Peyer's patch (tissue), 4 donors: ENCODE results near the gene RHOB. TPM values are rescaled to one million over a fixed set of nuclear protein-coding genes. Genes with fewer than 3 reads are reported as not detected.
"Not testable (repeated sequence)": the region's sequence is repeated elsewhere in the genome, so short reads cannot be mapped to it uniquely, and the experiment has no call there.

Source experiments
- DNase-seq, 3 donors: peaks; one replicate each; pipeline ENCODE4 v3.0.0-alpha.2; 2017 to 2019
- H3K27ac ChIP-seq, 4 donors: fragments of 200-600 bp; sonication (generic); one replicate each; pipeline ENCODE4 v1.5.1; 2016 to 2019
- H3K27me3 ChIP-seq, 2 donors: fragments of 200-600 bp; sonication (generic); one replicate each; pipeline ENCODE4 v1.5.1; 2019
- H3K36me3 ChIP-seq, 3 donors: fragments of 200-600 bp; sonication (generic); one replicate each; pipeline ENCODE4 v1.5.1; 2016 to 2019
- H3K4me1 ChIP-seq, 4 donors: fragments of 200-600 bp; sonication (generic); one replicate each; pipeline ENCODE4 v1.5.1; 2016 to 2019
- H3K4me3 ChIP-seq, 4 donors: fragments of 200-600 bp; sonication (generic); 1 replicate in 3 of 4; 2 replicates in 1 of 4; pipeline ENCODE4 v1.5.1; 2016 to 2019; ENCODE audit warnings: mild to moderate bottlenecking in 1 of 4
- H3K9me3 ChIP-seq, 4 donors: fragments of 200-600 bp; sonication (generic); one replicate each; pipeline ENCODE4 v1.5.1; 2016 to 2019; ENCODE audit warnings: mild to moderate bottlenecking in 1 of 4
- POLR2A ChIP-seq, 2 donors: fragments of 450-650 bp; IDR thresholded peaks; one replicate each; pipeline ENCODE4 v1.5.1; 2017; ENCODE audit warnings: antibody characterized with exemption in 2 of 2, mild to moderate bottlenecking in 2 of 2, moderate library complexity in 2 of 2
- small RNA-seq, 2 donors: library from RNA; depleted of rRNA; stranded (forward); fragments of <200 nt; gene quantifications; one replicate each; pipeline ENCODE3, GENCODE V24; 2016
- total RNA-seq, 4 donors: library from RNA; depleted of rRNA; stranded (reverse); fragments of >200 nt; gene quantifications; one replicate each; pipeline ENCODE4 v1.1.0, GENCODE V29; 2016
- TF ChIP-seq, protein P1 (sequence below), 6 experiments: fragments of 450-650 bp in 4 of 6; fragments of 200-600 bp in 2 of 6; sonication (generic) in 1 of 6; IDR thresholded peaks; one replicate each; pipeline ENCODE4 v1.5.1; 2017 to 2019; ENCODE audit warnings: antibody characterized with exemption in 6 of 6, mild to moderate bottlenecking in 3 of 6, moderate library complexity in 1 of 6

The RHOB gene
- total RNA-seq, 4 donors from 2014 or later = 61.6 to 488 (median 202) TPM

DNA sequence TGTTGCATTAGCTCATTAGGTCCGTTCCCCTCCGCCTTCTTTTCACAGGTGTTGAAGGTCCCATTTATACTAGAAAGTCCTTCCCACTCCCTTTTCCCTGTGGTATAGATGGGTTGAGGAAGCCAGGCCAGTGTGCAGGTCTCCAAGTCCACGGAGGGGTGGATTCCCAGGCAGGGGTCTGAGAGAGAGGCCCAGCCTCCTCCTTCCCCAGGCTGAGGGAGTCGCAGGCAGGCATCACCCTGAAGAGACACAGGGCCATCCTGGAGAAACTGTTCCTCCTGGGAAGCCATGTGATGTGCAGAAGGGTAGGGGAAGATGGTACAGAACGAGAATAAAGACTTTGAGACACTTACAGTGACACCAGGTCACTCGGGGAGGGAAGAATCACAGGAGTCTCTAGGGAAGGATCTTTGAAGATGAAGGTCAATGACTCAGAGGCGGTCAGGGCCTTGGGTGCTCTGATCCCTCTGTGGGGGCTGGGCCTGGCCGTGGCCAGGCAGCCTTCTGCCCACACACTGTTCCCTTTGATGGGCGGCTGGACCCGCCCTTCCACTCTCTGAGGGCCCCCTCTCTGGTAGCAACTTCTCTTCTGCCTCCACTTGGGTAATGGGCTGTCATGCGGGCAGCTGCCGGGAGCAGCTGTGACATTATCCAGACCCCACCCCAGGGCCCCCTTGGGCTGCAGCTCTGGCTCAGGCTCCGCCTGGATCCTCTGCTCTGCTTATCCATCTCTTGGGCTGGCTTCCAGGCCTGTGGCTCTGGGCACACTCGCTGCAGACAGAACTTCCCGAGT lies 45.1 kb downstream of the RHOB start:
- TF ChIP-seq, protein P1, sequence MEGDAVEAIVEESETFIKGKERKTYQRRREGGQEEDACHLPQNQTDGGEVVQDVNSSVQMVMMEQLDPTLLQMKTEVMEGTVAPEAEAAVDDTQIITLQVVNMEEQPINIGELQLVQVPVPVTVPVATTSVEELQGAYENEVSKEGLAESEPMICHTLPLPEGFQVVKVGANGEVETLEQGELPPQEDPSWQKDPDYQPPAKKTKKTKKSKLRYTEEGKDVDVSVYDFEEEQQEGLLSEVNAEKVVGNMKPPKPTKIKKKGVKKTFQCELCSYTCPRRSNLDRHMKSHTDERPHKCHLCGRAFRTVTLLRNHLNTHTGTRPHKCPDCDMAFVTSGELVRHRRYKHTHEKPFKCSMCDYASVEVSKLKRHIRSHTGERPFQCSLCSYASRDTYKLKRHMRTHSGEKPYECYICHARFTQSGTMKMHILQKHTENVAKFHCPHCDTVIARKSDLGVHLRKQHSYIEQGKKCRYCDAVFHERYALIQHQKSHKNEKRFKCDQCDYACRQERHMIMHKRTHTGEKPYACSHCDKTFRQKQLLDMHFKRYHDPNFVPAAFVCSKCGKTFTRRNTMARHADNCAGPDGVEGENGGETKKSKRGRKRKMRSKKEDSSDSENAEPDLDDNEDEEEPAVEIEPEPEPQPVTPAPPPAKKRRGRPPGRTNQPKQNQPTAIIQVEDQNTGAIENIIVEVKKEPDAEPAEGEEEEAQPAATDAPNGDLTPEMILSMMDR (IDR thresholded peaks at IDR 0.05) = no peak
- TF ChIP-seq POLR2A (IDR thresholded peaks at IDR 0.05) = no peak
- Histone ChIP-seq H3K9me3 (no peaks in the 10 kb centered on the region), H3K4me3 (no peak overlapping the region), H3K27ac (peak overlapping the region in 1 of 4 donors; percentile 54), H3K27me3 (no peaks in the 10 kb centered on the region), H3K36me3 (no peaks in the 10 kb centered on the region), H3K4me1 (no peaks in the 10 kb centered on the region)
- no peak for DNase-seq

DNA sequence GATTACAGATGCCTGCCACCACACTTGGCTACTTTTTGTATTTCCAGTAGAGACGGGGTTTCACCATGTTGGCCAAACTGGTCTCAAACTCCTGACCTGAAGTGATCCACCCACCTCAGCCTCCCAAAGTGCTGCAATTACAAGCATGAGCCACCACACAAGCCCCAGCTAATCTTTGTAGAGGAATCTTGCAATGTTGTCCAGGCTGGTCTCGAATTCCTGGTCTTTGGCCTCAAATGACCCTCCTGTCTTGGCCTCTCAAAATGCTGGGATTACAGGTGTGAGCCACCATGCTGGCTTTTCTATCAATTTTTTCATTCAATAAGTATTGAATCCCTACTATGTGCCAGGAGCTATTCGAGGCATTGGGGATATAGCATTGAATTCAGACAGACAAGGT lies 46.2 kb downstream of the RHOB start:
- H3K36me3 ChIP-seq, H3K27me3 ChIP-seq, H3K27ac ChIP-seq: not testable (repeated sequence)

DNA sequence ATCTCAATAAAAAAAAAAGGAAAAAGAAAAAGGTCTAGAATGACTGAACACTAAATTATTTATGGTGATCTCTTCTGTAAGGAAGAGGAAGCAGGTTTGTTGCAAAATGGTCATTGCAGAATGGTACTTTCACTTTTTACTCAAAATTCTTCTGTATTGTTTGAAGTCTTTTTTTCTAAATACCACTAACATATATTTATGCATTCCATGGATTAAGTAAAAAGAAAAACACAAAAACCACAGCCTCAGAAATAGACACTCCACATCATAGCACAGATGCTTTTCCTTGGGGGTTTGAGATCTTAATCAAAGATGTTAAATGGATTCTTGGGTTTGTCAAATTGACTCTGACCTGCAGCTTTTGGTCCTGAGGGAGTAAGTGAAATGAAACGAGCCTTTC lies 47.4 kb downstream of the RHOB start:
- Histone ChIP-seq H3K4me1 (no peaks in the 10 kb centered on the region), H3K9me3 (no peaks in the 10 kb centered on the region), H3K27ac (no peak overlapping the region), H3K27me3 (no peaks in the 10 kb centered on the region), H3K4me3 (no peak overlapping the region), H3K36me3 (no peaks in the 10 kb centered on the region)
- no peak for DNase-seq
- TF ChIP-seq, protein P1 (IDR thresholded peaks at IDR 0.05) = no peak
- no peak for TF ChIP-seq POLR2A (IDR thresholded peaks at IDR 0.05)

More for the DNA sequence above, 46.2 kb downstream of the RHOB start:
- not testable (repeated sequence) for H3K4me1 ChIP-seq, H3K4me3 ChIP-seq, H3K9me3 ChIP-seq, DNase-seq

DNA sequence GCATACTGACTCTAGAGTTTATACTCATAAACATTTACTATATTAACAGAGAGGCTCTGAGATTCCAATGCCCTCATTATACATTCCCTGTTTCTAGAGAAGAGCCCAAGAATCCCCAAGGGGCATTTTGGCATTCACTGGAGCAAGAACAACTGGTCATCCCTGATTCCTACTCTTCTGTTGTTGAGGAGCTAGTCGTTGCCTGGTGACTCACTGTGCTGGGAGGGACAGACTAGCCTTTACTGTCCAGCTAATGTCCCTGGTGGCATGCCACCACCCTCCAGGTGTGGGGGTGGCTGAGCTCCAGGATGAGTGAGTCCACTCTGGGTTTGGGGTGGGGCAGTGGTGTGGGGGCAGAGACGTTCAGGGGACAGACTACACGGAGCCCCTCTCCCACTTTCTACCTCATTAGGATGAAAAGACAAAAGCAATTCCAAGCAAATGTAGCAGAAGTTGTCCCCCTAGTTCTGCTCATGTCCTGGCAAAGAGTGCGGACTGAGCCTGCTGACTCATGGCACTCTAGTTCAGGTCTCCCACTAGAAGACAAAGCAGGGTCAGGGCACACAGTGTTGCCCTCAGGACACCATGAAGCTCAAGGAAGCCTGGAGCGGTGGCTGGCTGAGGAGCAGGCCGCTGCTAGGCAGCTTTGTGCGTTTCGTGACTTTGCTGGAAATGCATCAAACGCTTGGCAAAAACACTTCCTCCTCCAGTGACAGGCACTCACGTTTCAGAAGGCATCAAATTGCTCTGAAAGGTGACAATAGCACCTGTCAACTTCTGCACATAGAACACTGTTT lies 49.4 kb downstream of the RHOB start:
- DNase-seq = no peak
- no peak overlapping the region for H3K27ac ChIP-seq

DNA sequence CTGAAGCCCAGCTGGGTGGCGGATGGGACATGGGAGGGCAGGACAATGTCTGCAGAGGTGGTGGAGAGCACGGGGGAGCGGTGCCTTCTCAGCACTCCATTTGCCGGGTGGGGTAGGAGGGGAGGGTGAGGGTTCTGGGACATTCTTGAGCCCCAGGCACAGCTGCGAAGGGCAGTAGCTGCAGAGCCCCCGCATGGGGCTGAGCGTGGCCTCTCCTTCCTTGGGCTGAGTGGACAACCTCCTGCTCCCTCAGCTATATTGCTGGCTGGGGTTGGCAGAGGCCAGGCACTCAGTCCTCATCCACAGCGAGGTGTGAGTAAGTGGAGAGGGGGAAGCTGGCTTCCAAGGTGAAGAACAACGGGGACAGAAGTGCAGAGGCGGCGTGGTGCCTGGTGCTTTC lies 50.1 kb downstream of the RHOB start:
- Histone ChIP-seq H3K36me3 (no peaks in the 10 kb centered on the region), H3K4me1 (no peaks in the 10 kb centered on the region), H3K9me3 (no peaks in the 10 kb centered on the region), H3K27ac (no peak overlapping the region), H3K4me3 (no peak overlapping the region), H3K27me3 (no peaks in the 10 kb centered on the region)
- TF ChIP-seq, protein P1 (IDR thresholded peaks at IDR 0.05) = no peak
- TF ChIP-seq POLR2A (IDR thresholded peaks at IDR 0.05) = no peak
- DNase-seq = no peak

More for the DNA sequence above, 49.4 kb downstream of the RHOB start:
- no peaks in the 10 kb centered on the region for H3K27me3 ChIP-seq
- H3K36me3 ChIP-seq = no peaks in the 10 kb centered on the region
- H3K4me3 ChIP-seq = no peak overlapping the region
- no peaks in the 10 kb centered on the region for H3K9me3 ChIP-seq
- TF ChIP-seq POLR2A (IDR thresholded peaks at IDR 0.05) = no peak
- TF ChIP-seq, protein P1 (IDR thresholded peaks at IDR 0.05) = no peak
- no peaks in the 10 kb centered on the region for H3K4me1 ChIP-seq

Small RNAs within 50 kb of the gene (small RNA-seq; reads per million reads assigned to genes)
- 0 reads per million in 2 donors for gene RF00019
- gene RNA5SP86 = 0 reads per million in 2 donors

Other genes starting within 250 kb of the RHOB start
- 100 to 1,000 TPM in 3 of 4 donors, 10 to 100 TPM in 1; 25.6 to 343 (median 197) TPM for gene SDC1, start 221.9 kb upstream of the RHOB start, total RNA-seq
- 10 to 100 TPM; 61.2 to 88.3 (median 74.8) TPM for gene PUM2, start 96.2 kb upstream of the RHOB start, total RNA-seq
- gene HS1BP3, start 204.0 kb downstream of the RHOB start, total RNA-seq = 10 to 100 TPM; 33.1 to 63.0 (median 41.0) TPM
- 1 to 10 TPM in 1 of 4 donors, under 1 TPM in 3; 0.09 to 1.7 (median 0.38) TPM for gene GDF7, start 220.1 kb downstream of the RHOB start, total RNA-seq